Panc1 (cell line): ENCODE results near the gene GDF11. TPM values are rescaled to one million over a fixed set of nuclear protein-coding genes. Genes with fewer than 3 reads are reported as not detected.

Experiments used
- ATAC-seq: fragments of 200-7000 bp; cut with Tn5 transposase; 2 replicates; pipeline ENCODE4 v1.9.1; 2020; ENCODE audit warnings: mild to moderate bottlenecking, moderate library complexity
- BruUV-seq: library from RNA; stranded (reverse); fragments of 400-500 nt; replicated peaks from 2 replicates; lab custom pipeline; 2021; lab: Mats Ljungman, UMichigan
- CTCF ChIA-PET: fragments of 300-600 bp; sonication (Branson Sonifier 250); formaldehyde crosslinking; loops from one replicate; lab custom pipeline; 2022; ENCODE audit warnings: antibody characterized with exemption; lab: Charles Lee
- POLR2A ChIA-PET: fragments of 300-600 bp; sonication (Branson Sonifier 250); formaldehyde crosslinking; loops from one replicate; lab custom pipeline; 2022; ENCODE audit warnings: antibody characterized with exemption; lab: Charles Lee
- DNase-seq: peaks from one replicate; pipeline ENCODE4 v3.0.0-alpha.2; 2010; ENCODE audit warnings: low read depth, low spot score
- H3K27ac ChIP-seq: 2 replicates; pipeline ENCODE4 v1.5.1; 2011; ENCODE audit warnings: mild to moderate bottlenecking, low read length, inconsistent platforms
- H3K27me3 ChIP-seq: fragments of 200-500 bp; sonication (Bioruptor generic); 2 replicates; pipeline ENCODE4 v1.6.0; 2014; ENCODE audit warnings: low read length, inconsistent platforms; ENCODE audit not compliant: control insufficient read depth, insufficient read depth
- H3K36me3 ChIP-seq: fragments of 200-500 bp; sonication (Bioruptor generic); 2 replicates; pipeline ENCODE4 v1.5.1; 2014; ENCODE audit warnings: inconsistent platforms, mild to moderate bottlenecking, low read length, moderate library complexity; ENCODE audit not compliant: control insufficient read depth, insufficient read depth
- H3K4me1 ChIP-seq: 2 replicates; pipeline ENCODE4 v1.5.1; 2011; ENCODE audit warnings: inconsistent platforms, mild to moderate bottlenecking, low read length, moderate library complexity; ENCODE audit not compliant: control insufficient read depth, insufficient read depth
- H3K4me3 ChIP-seq, 2 experiments: 2 replicates each; pipeline ENCODE4 v1.5.1; 2011 to 2012; ENCODE audit warnings: low read depth in 2 of 2, low read length in 2 of 2, mild to moderate bottlenecking in 2 of 2, inconsistent platforms in 1 of 2, moderate library complexity in 1 of 2
- H3K9me3 ChIP-seq: fragments of 200-500 bp; sonication (Bioruptor generic); 2 replicates; pipeline ENCODE4 v1.5.1; 2014; ENCODE audit warnings: low read depth, mild to moderate bottlenecking, inconsistent platforms, low read length, moderate library complexity; ENCODE audit not compliant: control insufficient read depth, insufficient read depth
- POLR2AphosphoS5 ChIP-seq: IDR thresholded peaks from 2 replicates; pipeline ENCODE4 v1.6.1; 2012; ENCODE audit warnings: mild to moderate bottlenecking, low read depth, low read length, moderate library complexity
- REST ChIP-seq, 2 experiments: IDR thresholded peaks; 2 replicates each; pipeline ENCODE4 v1.6.1; 2011 to 2012; ENCODE audit warnings: low read depth in 2 of 2, control low read depth in 1 of 2, low read length in 1 of 2, mild to moderate bottlenecking in 1 of 2, moderate library complexity in 1 of 2; ENCODE audit not compliant: insufficient read depth in 1 of 2
- SIN3A ChIP-seq: IDR thresholded peaks from 2 replicates; pipeline ENCODE4 v1.6.1; 2012; ENCODE audit warnings: low read depth, mild to moderate bottlenecking, low read length, moderate library complexity, borderline replicate concordance; ENCODE audit not compliant: insufficient read depth
- TCF7L2 ChIP-seq: IDR thresholded peaks from 2 replicates; pipeline ENCODE4 v1.6.1; 2011; ENCODE audit warnings: mild to moderate bottlenecking, low read depth, low read length, inconsistent platforms
- in situ Hi-C: cut with HindIII; loops from 2 replicates; pipeline ENCODE4 v1.10.0; 2016; ENCODE audit warnings: low sequenced_read_pairs, low pct_unique_long_range_greater_than_20kb
- intact Hi-C: fragments of 100-400 bp; cut with micrococcal nuclease; formaldehyde crosslinking; loops from one replicate; pipeline ENCODE4 v1.10.0; 2022; ENCODE audit not compliant: unreplicated experiment
- total RNA-seq: library from RNA; stranded (reverse); gene quantifications from one replicate; pipeline ENCODE4 v1.2.1, GENCODE V29; 2021; ENCODE audit not compliant: unreplicated experiment
- TF ChIP-seq, protein P1 (sequence below): fragments of 450-650 bp; IDR thresholded peaks from 2 replicates; pipeline ENCODE4 v1.5.1; 2017; ENCODE audit warnings: mild to moderate bottlenecking

The GDF11 gene
- total RNA-seq, 1 experiment from 2014 or later, result 11.8 TPM

DNA sequence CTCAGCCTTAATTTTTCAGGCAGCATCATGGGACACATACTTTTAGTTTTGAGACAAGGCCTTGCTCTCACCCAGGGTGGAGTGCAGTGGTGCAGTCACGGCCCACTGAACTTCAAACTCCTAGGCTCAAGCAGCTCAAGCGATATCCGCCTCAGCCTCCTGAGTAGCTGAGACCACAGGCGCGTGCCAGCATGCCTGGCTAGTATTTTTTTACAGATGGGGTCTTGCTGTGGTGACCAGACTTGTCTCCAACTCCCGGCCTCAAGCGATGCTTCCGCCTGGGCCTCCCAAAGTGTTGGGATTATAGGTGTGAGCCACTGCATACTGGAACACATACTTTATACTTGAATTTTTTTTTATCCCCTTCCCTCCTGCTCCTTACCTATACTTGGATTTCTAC lies 20.0 kb upstream of the GDF11 start:
- H3K27ac ChIP-seq, result no peak overlapping the region
- ChIA-PET POLR2A (no interaction called here), CTCF (interaction anchor here (1.3 kb wide), 1 partner anchor 41 kb away, joined by 5 read pairs; a partner anchor contains a TSS)
- TF ChIP-seq, protein P1, sequence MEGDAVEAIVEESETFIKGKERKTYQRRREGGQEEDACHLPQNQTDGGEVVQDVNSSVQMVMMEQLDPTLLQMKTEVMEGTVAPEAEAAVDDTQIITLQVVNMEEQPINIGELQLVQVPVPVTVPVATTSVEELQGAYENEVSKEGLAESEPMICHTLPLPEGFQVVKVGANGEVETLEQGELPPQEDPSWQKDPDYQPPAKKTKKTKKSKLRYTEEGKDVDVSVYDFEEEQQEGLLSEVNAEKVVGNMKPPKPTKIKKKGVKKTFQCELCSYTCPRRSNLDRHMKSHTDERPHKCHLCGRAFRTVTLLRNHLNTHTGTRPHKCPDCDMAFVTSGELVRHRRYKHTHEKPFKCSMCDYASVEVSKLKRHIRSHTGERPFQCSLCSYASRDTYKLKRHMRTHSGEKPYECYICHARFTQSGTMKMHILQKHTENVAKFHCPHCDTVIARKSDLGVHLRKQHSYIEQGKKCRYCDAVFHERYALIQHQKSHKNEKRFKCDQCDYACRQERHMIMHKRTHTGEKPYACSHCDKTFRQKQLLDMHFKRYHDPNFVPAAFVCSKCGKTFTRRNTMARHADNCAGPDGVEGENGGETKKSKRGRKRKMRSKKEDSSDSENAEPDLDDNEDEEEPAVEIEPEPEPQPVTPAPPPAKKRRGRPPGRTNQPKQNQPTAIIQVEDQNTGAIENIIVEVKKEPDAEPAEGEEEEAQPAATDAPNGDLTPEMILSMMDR, result no peak
- TF ChIP-seq REST (IDR thresholded peaks at IDR 0.05; ENCODE audit: insufficient read depth in 1 of 2, low read depth in 2 of 2, low read length in 1 of 2) (no peak), TCF7L2 (no peak), SIN3A (no peak)
- no peak overlapping the region for H3K4me3 ChIP-seq
- no peaks in the 10 kb centered on the region for H3K9me3 ChIP-seq
- intact Hi-C loops (loop anchor here (10.0 kb wide), 1 partner anchor 528 kb away; no protein-coding TSS in a partner anchor), in situ Hi-C loops (no loop called here)
- DNase-seq, result no peak
- H3K36me3 ChIP-seq, result peaks cover 8% of the 10 kb centered on the region
- no peak for ATAC-seq
- H3K27me3 ChIP-seq, result no peaks in the 10 kb centered on the region
- peaks cover 30% of the 10 kb centered on the region for H3K4me1 ChIP-seq
- TSS peak; percentile 23 for BruUV-seq

DNA sequence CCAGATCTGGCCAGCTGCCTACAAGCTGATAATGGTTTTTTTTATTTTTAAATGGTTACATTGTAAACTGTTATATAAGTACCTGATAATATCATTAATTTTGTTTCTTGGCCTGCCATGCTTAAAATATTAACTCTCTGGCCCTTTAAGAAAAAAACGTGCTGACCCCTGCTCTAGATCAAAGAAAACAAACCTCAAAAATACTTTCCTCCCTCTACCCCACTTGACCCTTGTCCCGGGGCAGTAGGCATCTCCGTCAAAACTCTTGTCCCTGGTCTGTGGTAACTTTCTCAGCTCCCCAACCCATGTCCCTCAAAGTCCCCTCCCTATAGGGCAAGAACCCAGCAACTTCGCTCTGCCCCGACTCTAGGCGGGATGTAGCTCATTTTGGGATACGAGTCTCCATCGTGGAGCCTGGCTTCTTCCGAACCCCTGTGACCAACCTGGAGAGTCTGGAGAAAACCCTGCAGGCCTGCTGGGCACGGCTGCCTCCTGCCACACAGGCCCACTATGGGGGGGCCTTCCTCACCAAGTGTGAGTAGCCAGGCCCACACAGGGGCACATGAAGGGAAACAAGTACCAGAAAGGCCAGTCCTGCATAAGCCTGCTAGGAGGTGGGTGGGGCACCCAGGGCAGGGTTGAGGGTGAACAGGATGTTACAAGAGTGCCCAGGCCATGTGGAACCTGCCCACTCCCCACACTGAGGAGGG lies 19.3 kb upstream of the GDF11 start:
- in situ Hi-C loops, result no loop called here
- H3K4me1 ChIP-seq, result peaks cover 30% of the 10 kb centered on the region
- no peaks in the 10 kb centered on the region for H3K9me3 ChIP-seq
- no peak overlapping the region for H3K27ac ChIP-seq
- CTCF ChIA-PET, result interaction anchor here (1.3 to 2.4 kb wide), 2 partner anchors 14 to 42 kb away, joined by 5 to 17 read pairs; a partner anchor contains a TSS
- intact Hi-C loops, result loop anchor here (10.0 kb wide), 1 partner anchor 529 kb away; no protein-coding TSS in a partner anchor
- POLR2A ChIA-PET, result no interaction called here
- no peak for ATAC-seq
- H3K4me3 ChIP-seq, result no peak overlapping the region
- TF ChIP-seq SIN3A (no peak), REST (IDR thresholded peaks at IDR 0.05; ENCODE audit: insufficient read depth in 1 of 2, low read depth in 2 of 2, low read length in 1 of 2) (no peak), POLR2AphosphoS5 (no peak), TCF7L2 (no peak)
- TF ChIP-seq, protein P1, result no peak
- peaks cover 10% of the 10 kb centered on the region for H3K36me3 ChIP-seq
- BruUV-seq, result no TSS peak
- H3K27me3 ChIP-seq, result no peaks in the 10 kb centered on the region
- no peak for DNase-seq
